Smooth muscle cell (in vitro differentiated cells): ENCODE measurements around the gene AK4. TPM values are rescaled to one million over a fixed set of nuclear protein-coding genes. Genes with fewer than 3 reads are reported as not detected.

Experiments
- DNase-seq: peaks from one replicate; lab custom pipeline; 2025; ENCODE audit not compliant: unreplicated experiment; lab: John Stamatoyannopoulos, UW
- H2AFZ ChIP-seq: fragments of 200-600 bp; sonication (generic); 2 replicates; pipeline ENCODE4 v1.6.0; 2016; ENCODE audit warnings: antibody characterized with exemption, low read depth, mild to moderate bottlenecking
- H3F3A ChIP-seq: fragments of 200-600 bp; sonication (generic); 2 replicates; pipeline ENCODE4 v1.6.0; 2017; ENCODE audit warnings: antibody characterized with exemption, low read depth
- H3K27ac ChIP-seq: fragments of 200-600 bp; sonication (generic); 2 replicates; pipeline ENCODE4 v1.5.1; 2016; ENCODE audit warnings: low read depth, mild to moderate bottlenecking
- H3K27me3 ChIP-seq: fragments of 200-600 bp; sonication (generic); 2 replicates; pipeline ENCODE4 v1.6.1; 2016; ENCODE audit warnings: low read depth, mild to moderate bottlenecking
- H3K36me3 ChIP-seq: fragments of 200-600 bp; sonication (generic); 2 replicates; pipeline ENCODE4 v1.5.1; 2016; ENCODE audit warnings: low read depth
- H3K4me1 ChIP-seq: fragments of 200-600 bp; sonication (generic); 2 replicates; pipeline ENCODE4 v1.5.1; 2016; ENCODE audit warnings: low read depth
- H3K4me2 ChIP-seq: fragments of 200-600 bp; sonication (generic); 2 replicates; pipeline ENCODE4 v1.6.0; 2016; ENCODE audit warnings: mild to moderate bottlenecking
- H3K4me3 ChIP-seq: fragments of 200-600 bp; sonication (generic); 2 replicates; pipeline ENCODE4 v1.5.1; 2016; ENCODE audit warnings: mild to moderate bottlenecking
- H3K79me2 ChIP-seq: fragments of 200-600 bp; sonication (generic); 2 replicates; pipeline ENCODE4 v1.6.0; 2016; ENCODE audit warnings: low read depth, mild to moderate bottlenecking
- H3K9ac ChIP-seq: fragments of 200-600 bp; sonication (generic); 2 replicates; pipeline ENCODE4 v1.6.0; 2016; ENCODE audit warnings: low read depth
- H3K9me3 ChIP-seq: fragments of 200-600 bp; sonication (generic); replicated peaks from 2 replicates; pipeline ENCODE4 v1.5.1; 2016; ENCODE audit warnings: low read depth
- H4K20me1 ChIP-seq: fragments of 200-600 bp; sonication (generic); 2 replicates; pipeline ENCODE4 v1.6.0; 2016; ENCODE audit warnings: low read depth
- CTCF ChIP-seq: fragments of 200-600 bp; sonication (generic); IDR thresholded peaks from 2 replicates; pipeline ENCODE4 v1.5.1; 2017; ENCODE audit warnings: borderline replicate concordance, mild to moderate bottlenecking, antibody characterized with exemption; ENCODE audit not compliant: insufficient read depth, poor library complexity, severe bottlenecking
- WGBS: methylation state at CpG from one replicate; pipeline ENCODE4 v1.1.7; 2016; ENCODE audit warnings: low lambda C conversion rate; 5-methylcytosine and 5-hydroxymethylcytosine counted together
- polyA plus RNA-seq: library from polyadenylated mRNA; unstranded; fragments of >200 nt; fragmentation: Nextera tagmentation; extraction: Ambion mirVana; gene quantifications from 2 replicates; pipeline ENCODE4 v1.2.1, GENCODE V29; 2016
- total RNA-seq: library from RNA; depleted of rRNA; stranded (reverse); fragments of >200 nt; gene quantifications from 2 replicates; pipeline ENCODE4 v1.2.3, GENCODE V29; 2014

The AK4 gene
- total and polyA plus RNA-seq, 2 experiments from 2014 or later, result 52.9 to 61.4 TPM

DNA sequence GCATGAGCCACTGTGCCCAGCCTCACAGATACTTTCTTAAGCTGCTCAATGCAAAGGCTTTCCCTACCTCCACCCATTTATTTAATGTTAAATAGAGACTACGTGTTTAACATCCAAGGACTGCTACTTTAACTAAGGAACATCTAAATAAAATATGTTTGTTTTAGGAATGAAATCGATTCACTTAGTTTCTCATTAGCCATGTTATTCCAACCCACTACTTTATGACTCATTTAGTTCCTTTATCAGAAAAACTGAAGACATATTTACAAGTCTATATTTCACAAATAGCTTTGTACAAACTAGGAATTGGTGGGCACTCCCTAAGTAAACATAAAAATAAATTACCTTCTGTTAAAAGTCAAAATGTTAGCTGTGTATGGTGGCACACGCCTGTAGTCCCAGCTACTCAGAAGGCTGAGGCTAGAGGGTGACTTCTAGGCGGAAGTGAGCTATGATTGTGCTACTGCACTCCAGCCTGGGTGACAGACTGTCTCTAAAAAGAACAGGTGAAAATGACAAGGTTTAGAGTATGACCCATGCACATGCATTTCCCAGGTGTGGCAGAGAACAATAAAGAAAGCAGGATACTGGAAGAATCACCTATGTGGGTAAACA, 39.9 kb upstream of the AK4 start:
- Histone ChIP-seq H3K27me3 (peaks cover 12% of the 10 kb centered on the region), H3K4me3 (no peak overlapping the region), H3K9me3 (no peaks in the 10 kb centered on the region), H3K4me2 (no peak overlapping the region), H3K36me3 (no peaks in the 10 kb centered on the region), H3K9ac (no peak overlapping the region), H3K4me1 (no peaks in the 10 kb centered on the region), H3K79me2 (no peaks in the 10 kb centered on the region), H4K20me1 (no peaks in the 10 kb centered on the region), H3K27ac (no peak overlapping the region), H3F3A (no peaks in the 10 kb centered on the region), H2AFZ (no peak overlapping the region)
- no peak for TF ChIP-seq CTCF
- no peak for DNase-seq
- 90% methylated on average over 4 of the region's 4 CpGs for WGBS

GRCh38 chr1:65109487-65109886, 38.5 kb upstream of the AK4 start:
- Histone ChIP-seq H3K27ac (no peak overlapping the region), H4K20me1 (no peaks in the 10 kb centered on the region), H3K79me2 (no peaks in the 10 kb centered on the region), H3K4me2 (no peak overlapping the region), H3K4me1 (no peaks in the 10 kb centered on the region), H3K4me3 (no peak overlapping the region), H2AFZ (no peak overlapping the region), H3K36me3 (no peaks in the 10 kb centered on the region), H3K27me3 (peaks cover 12% of the 10 kb centered on the region), H3F3A (no peaks in the 10 kb centered on the region), H3K9me3 (no peaks in the 10 kb centered on the region), H3K9ac (no peak overlapping the region)
- TF ChIP-seq CTCF, result no peak
- 91% methylated on average over 4 of the region's 4 CpGs for WGBS
- DNase-seq, result no peak

GRCh38 chr1:65112811-65113210, 35.2 kb upstream of the AK4 start:
- no peak overlapping the region for H2AFZ ChIP-seq
- H3K4me3 ChIP-seq, result no peak overlapping the region
- no peaks in the 10 kb centered on the region for H3F3A ChIP-seq
- H3K9me3 ChIP-seq, result no peaks in the 10 kb centered on the region
- TF ChIP-seq CTCF, result no peak
- H3K79me2 ChIP-seq, result no peaks in the 10 kb centered on the region
- no peaks in the 10 kb centered on the region for H3K4me1 ChIP-seq
- H3K36me3 ChIP-seq, result no peaks in the 10 kb centered on the region
- H3K9ac ChIP-seq, result no peak overlapping the region
- no peaks in the 10 kb centered on the region for H4K20me1 ChIP-seq
- H3K27ac ChIP-seq, result no peak overlapping the region
- WGBS, result 62% methylated on average over 3 of the region's 3 CpGs
- peaks cover 12% of the 10 kb centered on the region for H3K27me3 ChIP-seq
- H3K4me2 ChIP-seq, result no peak overlapping the region
- DNase-seq, result no peak

- no peak for TF ChIP-seq CTCF
- H4K20me1 ChIP-seq, result no peaks in the 10 kb centered on the region
- no peaks in the 10 kb centered on the region for H3K36me3 ChIP-seq
- no peak overlapping the region for H3K4me2 ChIP-seq
- no peak overlapping the region for H3K9ac ChIP-seq
- no peaks in the 10 kb centered on the region for H3K79me2 ChIP-seq
- H3F3A ChIP-seq, result no peaks in the 10 kb centered on the region
- H3K9me3 ChIP-seq, result no peaks in the 10 kb centered on the region
- H2AFZ ChIP-seq, result no peak overlapping the region
- DNase-seq, result no peak
- no peaks in the 10 kb centered on the region for H3K4me1 ChIP-seq
- 50% methylated on average over 2 of the region's 2 CpGs for WGBS
- no peak overlapping the region for H3K27ac ChIP-seq
- peaks cover 10% of the 10 kb centered on the region for H3K27me3 ChIP-seq
- H3K4me3 ChIP-seq, result no peak overlapping the region
These were observed 34.7 kb upstream of the AK4 start for GRCh38 chr1:65113298-65113697.
